Measurements from ENCODE around the gene RAF1. TPM values are rescaled to one million over a fixed set of nuclear protein-coding genes. Genes with fewer than 3 reads are reported as not detected.

RAF1 gene
- total RNA-seq, 1 experiment from 2014 or later, result 64.3 TPM

DNA sequence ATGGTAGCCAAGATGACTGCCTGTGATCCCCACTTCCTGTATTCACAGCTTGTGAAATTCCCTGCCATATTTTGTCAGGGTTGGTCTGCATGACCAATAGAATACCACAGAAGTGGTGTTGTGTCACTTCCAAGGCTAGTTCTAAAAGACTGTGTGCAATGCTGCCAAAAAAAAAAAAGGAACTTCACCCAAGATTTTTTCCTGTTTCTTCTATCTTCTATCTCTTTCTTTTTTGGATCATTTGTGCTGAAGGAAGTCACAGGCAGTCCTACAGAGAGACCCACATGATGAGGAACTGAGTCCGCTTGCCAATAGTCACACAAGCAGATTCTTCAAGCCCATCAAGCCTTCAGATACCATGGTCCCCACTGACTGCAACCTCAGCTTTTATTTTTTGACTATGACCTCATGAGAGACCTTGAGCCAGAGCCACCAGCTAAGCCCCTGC lies 18.1 kb upstream of the RAF1 start:
- no TSS peak for BruUV-seq (replicated peaks)
- Histone ChIP-seq H3K4me1 (ENCODE audit: control insufficient read depth in 1 of 2, insufficient read depth in 2 of 2, low read length in 2 of 2) (peaks cover 0 to 9% of the 10 kb centered on the region in 2 experiments; a peak in 2 of 4 replicates), H3K27me3 (ENCODE audit: insufficient read depth, low read length) (no peaks in the 10 kb centered on the region), H3K9me2 (ENCODE audit: insufficient read depth) (no peaks in the 10 kb centered on the region), H3K9ac (ENCODE audit: low read length) (no peak overlapping the region), H3K9me3 (ENCODE audit: control insufficient read depth in 1 of 2, insufficient read depth in 1 of 2, low read depth in 1 of 2, low read length in 2 of 2) (no peaks in the 10 kb centered on the region), H2AFZ (ENCODE audit: low read depth, low read length, poor library complexity, severe bottlenecking) (no peak overlapping the region), H4K20me1 (ENCODE audit: insufficient read depth) (no peaks in the 10 kb centered on the region), H3K4me2 (ENCODE audit: low read length) (no peak overlapping the region), H3K36me3 (ENCODE audit: control insufficient read depth in 1 of 2, insufficient read depth in 2 of 2, low read length in 2 of 2) (no peaks in the 10 kb centered on the region), H3K27ac (ENCODE audit: low read depth, low read length) (no peak overlapping the region), H3K79me2 (ENCODE audit: insufficient read depth, low read length) (no peaks in the 10 kb centered on the region), H3K4me3 (replicated peaks in 1 of 2; ENCODE audit: low read depth in 1 of 2, low read length in 2 of 2) (no peak overlapping the region)
- intact Hi-C loops (cut with micrococcal nuclease), result no loop called here
- ChIA-PET CTCF (interaction anchor here (0.6 to 0.7 kb wide), 2 partner anchors 18 to 24 kb away, joined by 3 read pairs; no protein-coding TSS in a partner anchor), POLR2A (no interaction called here), RAD21 (ENCODE audit: low non-redundant PET in 1 of 2, low total read pairs in 2 of 2, uncharacterized antibody in 2 of 2, unreplicated experiment in 2 of 2) (no interaction called here)
- no peak for TF ChIP-seq ZFX (IDR thresholded peaks at IDR 0.05)
- TF ChIP-seq JUND (IDR thresholded peaks at IDR 0.05), result no peak
- no peak for TF ChIP-seq SRF (IDR thresholded peaks at IDR 0.05; ENCODE audit: low read depth)
- no peak for TF ChIP-seq EZH2phosphoT487 (IDR thresholded peaks at IDR 0.05; ENCODE audit: borderline replicate concordance)
- TF ChIP-seq POLR2AphosphoS5 (IDR thresholded peaks at IDR 0.05; ENCODE audit: low read depth, low read length), result no peak
- TF ChIP-seq, protein P1, sequence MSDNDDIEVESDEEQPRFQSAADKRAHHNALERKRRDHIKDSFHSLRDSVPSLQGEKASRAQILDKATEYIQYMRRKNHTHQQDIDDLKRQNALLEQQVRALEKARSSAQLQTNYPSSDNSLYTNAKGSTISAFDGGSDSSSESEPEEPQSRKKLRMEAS (IDR thresholded peaks at IDR 0.05), result no peak
- no peak for TF ChIP-seq RAD21 (IDR thresholded peaks at IDR 0.05; ENCODE audit: low read depth)
- TF ChIP-seq, protein P2, sequence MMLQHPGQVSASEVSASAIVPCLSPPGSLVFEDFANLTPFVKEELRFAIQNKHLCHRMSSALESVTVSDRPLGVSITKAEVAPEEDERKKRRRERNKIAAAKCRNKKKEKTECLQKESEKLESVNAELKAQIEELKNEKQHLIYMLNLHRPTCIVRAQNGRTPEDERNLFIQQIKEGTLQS (IDR thresholded peaks at IDR 0.05), result no peak
- no peak for TF ChIP-seq EGR1 (IDR thresholded peaks at IDR 0.05; ENCODE audit: low read depth)
- TF ChIP-seq, protein P3, sequence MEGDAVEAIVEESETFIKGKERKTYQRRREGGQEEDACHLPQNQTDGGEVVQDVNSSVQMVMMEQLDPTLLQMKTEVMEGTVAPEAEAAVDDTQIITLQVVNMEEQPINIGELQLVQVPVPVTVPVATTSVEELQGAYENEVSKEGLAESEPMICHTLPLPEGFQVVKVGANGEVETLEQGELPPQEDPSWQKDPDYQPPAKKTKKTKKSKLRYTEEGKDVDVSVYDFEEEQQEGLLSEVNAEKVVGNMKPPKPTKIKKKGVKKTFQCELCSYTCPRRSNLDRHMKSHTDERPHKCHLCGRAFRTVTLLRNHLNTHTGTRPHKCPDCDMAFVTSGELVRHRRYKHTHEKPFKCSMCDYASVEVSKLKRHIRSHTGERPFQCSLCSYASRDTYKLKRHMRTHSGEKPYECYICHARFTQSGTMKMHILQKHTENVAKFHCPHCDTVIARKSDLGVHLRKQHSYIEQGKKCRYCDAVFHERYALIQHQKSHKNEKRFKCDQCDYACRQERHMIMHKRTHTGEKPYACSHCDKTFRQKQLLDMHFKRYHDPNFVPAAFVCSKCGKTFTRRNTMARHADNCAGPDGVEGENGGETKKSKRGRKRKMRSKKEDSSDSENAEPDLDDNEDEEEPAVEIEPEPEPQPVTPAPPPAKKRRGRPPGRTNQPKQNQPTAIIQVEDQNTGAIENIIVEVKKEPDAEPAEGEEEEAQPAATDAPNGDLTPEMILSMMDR (IDR thresholded peaks at IDR 0.05 in 2 of 3, conservative IDR thresholded peaks at IDR 0.05 in 1 of 3; ENCODE audit: borderline replicate concordance in 1 of 3, insufficient read depth in 1 of 3, low read depth in 2 of 3, low read length in 2 of 3), result no peak
- TF ChIP-seq YY1 (IDR thresholded peaks at IDR 0.05; ENCODE audit: extremely low read depth, insufficient replicate concordance, low read depth, low read length), result no peak
- no peak for TF ChIP-seq EZH2 (IDR thresholded peaks at IDR 0.05)
- TF ChIP-seq ELF1 (IDR thresholded peaks at IDR 0.05; ENCODE audit: borderline replicate concordance, low read depth), result no peak
- no peak for TF ChIP-seq TCF7L2 (IDR thresholded peaks at IDR 0.05; ENCODE audit: borderline replicate concordance, extremely low read depth, insufficient read depth, insufficient read length)
- ATAC-seq, result no peak
- no peak for DNase-seq (ENCODE audit: low read depth, low spot score)
